ENCODE data around the gene UGT3A1. TPM values are rescaled to one million over a fixed set of nuclear protein-coding genes. Genes with fewer than 3 reads are reported as not detected.

Gene UGT3A1
- total RNA-seq, 1 experiment from 2014 or later, result 2.1 TPM

GRCh38 chr5:36006163-36006562 lies 15.0 kb upstream of the UGT3A1 start (continued):
- no peak for TF ChIP-seq AR (CRISPR knock-in tag; IDR thresholded peaks at IDR 0.05)
- TF ChIP-seq PRRX2 (CRISPR knock-in tag; IDR thresholded peaks at IDR 0.05), result no peak
- no peak for TF ChIP-seq USF1 (CRISPR knock-in tag; IDR thresholded peaks at IDR 0.05)
- no peak for TF ChIP-seq ZNF416 (CRISPR knock-in tag; IDR thresholded peaks at IDR 0.05)
- TF ChIP-seq E2F4 (CRISPR knock-in tag; IDR thresholded peaks at IDR 0.05; ENCODE audit: borderline replicate concordance, low read depth), result no peak

GRCh38 chr5:36001032-36001431 lies 9.8 kb upstream of the UGT3A1 start:
- Mint-ChIP-seq H3K27me3 (ENCODE audit: low read depth) (no peaks in the 10 kb centered on the region; the same call in 1 of the 2 replicates), H3K36me3 (no peaks in the 10 kb centered on the region), H3K4me1 (peaks cover 3% of the 10 kb centered on the region; the same call in 1 of the 2 replicates), H3K4me3 (no peak overlapping the region), H3K9me3 (no peaks in the 10 kb centered on the region), H3K27ac (no peak overlapping the region)
- no peak for ATAC-seq
- ChIA-PET POLR2A (no interaction called here), CTCF (no interaction called here)
- DNase-seq (ENCODE audit: low spot score), result no peak
- TF ChIP-seq NR1H2 (CRISPR knock-in tag; IDR thresholded peaks at IDR 0.05) (no peak), STAT6 (CRISPR knock-in tag; conservative IDR thresholded peaks at IDR 0.05; ENCODE audit: low read depth) (no peak), ZNF138 (CRISPR knock-in tag; conservative IDR thresholded peaks at IDR 0.05) (no peak), ZNF121 (CRISPR knock-in tag; IDR thresholded peaks at IDR 0.05) (no peak), ZNF671 (CRISPR knock-in tag; IDR thresholded peaks at IDR 0.05) (no peak), AR (CRISPR knock-in tag; IDR thresholded peaks at IDR 0.05) (no peak), CREB1 (CRISPR knock-in tag; IDR thresholded peaks at IDR 0.05) (no peak), USF1 (CRISPR knock-in tag; IDR thresholded peaks at IDR 0.05) (no peak), TCF7 (CRISPR knock-in tag; IDR thresholded peaks at IDR 0.05; ENCODE audit: low read depth) (no peak), ZNF281 (CRISPR knock-in tag; IDR thresholded peaks at IDR 0.05) (no peak), PRDM15 (CRISPR knock-in tag; IDR thresholded peaks at IDR 0.05) (no peak), NR3C1 (CRISPR knock-in tag; conservative IDR thresholded peaks at IDR 0.05; ENCODE audit: low read depth) (no peak)

Data from WTC11 (cell line).